Stimulated activated CD8-positive, alpha-beta memory T cell treated with anti-CD3 and anti-CD28 coated beads, Interleukin-12 subunit alpha, Interleukin-12 subunit beta, amount 100 ng/mL, for 4 hours (primary cell): ENCODE data around the gene TMEM217.
"Not testable (repeated sequence)": the region's sequence is repeated elsewhere in the genome, so short reads cannot be mapped to it uniquely, and the experiment has no call there.

Source experiments
- DNase-seq: peaks from one replicate; pipeline ENCODE4 v3.0.0-alpha.2; 2020; ENCODE audit warnings: low read depth

Gene TMEM217

GRCh38 chr6:37257634-37258404, at the start of gene TMEM217, which contains the start of gene TBC1D22B:
TSS of gene TMEM217 (minus strand) at chr6:37258144. CDS start at chr6:37219030, 39,114 bp downstream.
TSS of gene TBC1D22B (plus strand) at chr6:37257772. CDS start at chr6:37257918, 146 bp downstream.
- DNase-seq, result peak; percentile 90

DNA sequence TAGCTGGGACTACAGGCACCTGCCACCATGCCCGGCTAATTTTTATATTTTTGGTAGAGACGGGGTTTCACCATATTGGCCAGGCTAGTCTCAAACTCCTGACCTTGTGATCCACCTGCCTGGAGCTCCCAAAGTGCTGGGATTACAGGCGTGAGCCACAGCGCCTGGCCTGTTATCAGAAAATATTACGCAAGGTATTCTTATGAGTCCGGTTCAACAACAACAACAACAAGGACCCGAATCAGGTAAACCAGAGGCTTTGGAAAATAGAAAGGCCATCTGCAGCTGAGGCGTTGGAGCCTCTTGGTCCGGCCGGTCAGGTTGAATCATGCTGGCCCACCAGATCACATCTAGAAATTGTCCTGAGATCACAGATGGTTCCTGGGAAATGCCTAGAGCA, 49.5 kb upstream of the TMEM217 start:
- not testable (repeated sequence) for DNase-seq

- no peak for DNase-seq
Observed at GRCh38 chr6:37306624-37307222, 48.8 kb upstream of the TMEM217 start.

DNA sequence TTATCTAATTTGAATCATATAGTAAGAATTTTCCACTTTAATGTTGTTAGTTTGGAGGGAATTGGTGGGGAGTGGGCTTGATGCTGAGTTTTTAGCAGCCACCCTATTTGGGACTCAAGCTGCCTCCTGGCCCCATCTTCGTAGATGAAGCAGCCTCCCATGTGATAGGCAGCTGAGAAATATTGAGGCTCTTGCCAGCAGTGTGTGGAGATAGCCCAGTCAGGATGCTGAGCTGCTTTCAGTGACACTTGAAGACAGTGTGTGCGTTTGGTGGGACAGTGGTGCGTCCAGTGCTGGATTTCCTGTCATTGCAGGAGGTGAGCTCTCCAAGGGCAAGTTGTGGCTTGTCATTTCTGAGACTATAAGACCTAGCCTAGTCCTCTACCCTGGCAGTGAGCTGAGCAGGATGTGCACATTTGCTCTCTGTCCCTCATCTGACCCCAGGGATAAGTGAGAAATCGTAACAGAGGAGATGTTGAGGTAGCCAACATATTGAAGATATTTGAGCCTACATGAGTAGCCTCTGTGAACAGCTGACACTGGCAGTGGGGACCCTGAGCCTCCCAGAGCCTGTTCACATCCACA, 48.0 kb upstream of the TMEM217 start:
- no peak for DNase-seq

GRCh38 chr6:37304766-37305165, 46.8 kb upstream of the TMEM217 start:
- no peak for DNase-seq

- no peak for DNase-seq
Observed at GRCh38 chr6:37303891-37304503, 46.1 kb upstream of the TMEM217 start.

- DNase-seq, result no peak
Observed at GRCh38 chr6:37303091-37303660, 45.2 kb upstream of the TMEM217 start.

- no peak for DNase-seq
Observed at GRCh38 chr6:37302086-37302686, 44.2 kb upstream of the TMEM217 start.

DNA sequence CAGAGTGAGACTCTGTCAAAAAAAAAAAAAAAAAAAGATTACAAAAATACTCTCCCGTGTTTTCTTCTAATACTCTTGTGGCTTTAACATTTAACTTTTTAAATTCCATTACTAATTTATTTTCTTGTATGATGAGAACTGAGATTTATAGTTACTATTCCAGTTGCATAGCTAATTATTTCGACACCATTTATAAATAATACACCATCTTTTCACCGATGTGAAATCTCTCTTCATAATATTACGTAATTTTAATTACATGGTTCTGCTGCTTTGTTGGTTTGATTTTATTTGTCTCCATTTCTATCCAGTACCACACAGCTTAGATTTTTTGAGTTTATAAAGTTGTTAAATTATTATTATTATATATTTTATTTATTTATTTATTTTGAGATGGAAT, 42.0 kb upstream of the TMEM217 start:
- DNase-seq, result no peak

DNA sequence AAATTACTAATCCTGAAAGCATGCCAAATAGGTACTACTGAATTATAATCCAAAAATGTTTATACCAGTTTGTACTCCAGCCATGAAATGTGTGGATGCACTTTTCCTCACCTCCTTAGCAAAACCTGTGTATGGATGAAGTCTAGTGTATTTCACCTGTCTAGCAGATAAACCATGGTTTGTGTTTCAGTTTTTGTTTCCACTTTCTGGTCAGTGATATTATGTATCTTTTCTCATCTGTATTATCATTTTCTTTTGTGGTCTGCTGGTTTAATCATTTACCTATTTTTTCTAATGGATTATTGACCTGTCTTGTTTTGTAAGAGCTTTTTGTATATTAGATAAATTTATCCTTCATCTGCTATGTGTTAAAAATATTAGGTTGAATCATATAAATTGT, 41.0 kb upstream of the TMEM217 start:
- DNase-seq, result no peak

GRCh38 chr6:37297637-37298036, 39.7 kb upstream of the TMEM217 start:
- not testable (repeated sequence) for DNase-seq

GRCh38 chr6:37293426-37293825, 35.5 kb upstream of the TMEM217 start:
- no peak for DNase-seq

DNA sequence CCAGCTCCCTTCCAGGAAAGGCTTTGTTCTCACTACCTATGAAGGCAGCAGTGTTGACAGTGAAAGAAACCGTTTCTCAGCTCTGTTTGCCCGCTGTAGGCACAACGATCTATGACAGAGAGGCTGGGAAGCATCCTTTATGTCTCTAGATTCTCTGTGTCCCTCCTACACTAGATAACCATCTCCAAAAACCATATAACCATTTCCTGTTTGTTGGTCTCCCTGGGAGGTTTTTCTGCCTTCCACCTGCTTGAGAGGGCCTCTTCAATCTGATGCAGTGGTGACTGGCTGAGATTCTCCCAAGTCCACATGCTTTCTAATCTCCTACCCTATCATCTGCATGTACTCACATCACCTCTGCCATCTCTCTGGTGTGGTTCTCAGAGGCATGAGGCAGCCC, 32.0 kb upstream of the TMEM217 start:
- no peak for DNase-seq

GRCh38 chr6:37288247-37288646, 30.3 kb upstream of the TMEM217 start:
- no peak for DNase-seq

- no peak for DNase-seq
Observed at GRCh38 chr6:37287519-37288157, 29.7 kb upstream of the TMEM217 start.

- no peak for DNase-seq
Observed at GRCh38 chr6:37285861-37286311, 27.9 kb upstream of the TMEM217 start.

GRCh38 chr6:37284781-37285180, 26.8 kb upstream of the TMEM217 start:
- DNase-seq, result no peak

GRCh38 chr6:37283671-37284151, 25.8 kb upstream of the TMEM217 start:
- DNase-seq, result no peak

- no peak for DNase-seq
Observed at GRCh38 chr6:37283268-37283667, 25.3 kb upstream of the TMEM217 start.

GRCh38 chr6:37282371-37282770, 24.4 kb upstream of the TMEM217 start:
- no peak for DNase-seq

DNA sequence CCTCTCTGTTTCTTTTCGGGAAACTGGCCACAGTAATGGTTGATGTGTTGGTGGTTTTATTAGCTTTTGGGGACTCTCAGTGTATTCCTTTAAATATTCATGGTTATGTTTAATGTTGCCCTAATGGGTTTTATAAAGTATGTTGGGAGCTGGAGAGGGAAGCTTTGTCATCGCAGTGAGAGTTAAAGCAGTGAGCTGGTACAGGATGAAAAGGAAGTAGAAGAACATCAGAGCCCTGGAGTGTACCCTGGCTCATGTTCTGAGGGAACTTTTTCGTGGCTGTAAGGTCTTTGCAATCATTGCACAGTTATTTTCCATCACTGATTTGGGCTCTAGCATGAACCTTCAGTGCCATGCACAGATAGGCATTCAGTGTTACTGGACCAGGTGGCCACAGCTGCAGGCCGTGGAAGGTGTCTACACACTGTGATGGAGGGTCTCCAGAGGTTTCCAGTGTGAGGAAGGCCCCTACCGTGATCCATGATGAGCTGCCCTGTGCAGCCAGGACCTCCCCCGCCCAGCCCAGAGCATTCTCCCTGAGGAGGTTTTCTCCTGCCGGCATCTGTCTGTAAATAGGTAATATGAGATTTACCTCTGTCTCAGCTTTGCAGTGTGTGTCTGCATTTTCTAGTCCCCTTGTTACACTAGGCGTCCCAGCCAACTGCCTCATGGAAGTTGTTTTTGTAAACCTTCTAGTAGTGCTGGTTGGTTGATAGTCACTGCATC, 22.4 kb upstream of the TMEM217 start:
- DNase-seq, result no peak
